ENCODE results near the gene UBE2E2.
A peak's percentile ranks its signal among the peaks of the same experiment; 100 is the strongest.

The UBE2E2 gene

GRCh38 chr3:23600167-23600871 lies 397.2 kb downstream of the UBE2E2 start:
- TF ChIP-seq TOX (CRISPR knock-in tag; IDR thresholded peaks at IDR 0.05; ENCODE audit: borderline replicate concordance) (no peak), CREB5 (CRISPR knock-in tag; IDR thresholded peaks at IDR 0.05; ENCODE audit: low read depth) (peak; percentile 66; the same call in 1 of the 2 replicates), TCF4 (CRISPR knock-in tag; IDR thresholded peaks at IDR 0.05; ENCODE audit: borderline replicate concordance) (no peak), BACH2 (CRISPR knock-in tag; IDR thresholded peaks at IDR 0.05; ENCODE audit: borderline replicate concordance) (no peak), ZFP30 (CRISPR knock-in tag; IDR thresholded peaks at IDR 0.05) (no peak), ZFP3 (CRISPR knock-in tag; IDR thresholded peaks at IDR 0.05) (no peak), ISL1 (CRISPR knock-in tag; IDR thresholded peaks at IDR 0.05) (peak; percentile 49)

GRCh38 chr3:23601091-23601822 lies 398.1 kb downstream of the UBE2E2 start:
- ATAC-seq, result peak; percentile 71
- no peak for TF ChIP-seq BACH2 (CRISPR knock-in tag; IDR thresholded peaks at IDR 0.05; ENCODE audit: borderline replicate concordance)
- TF ChIP-seq ESRRG (CRISPR knock-in tag; IDR thresholded peaks at IDR 0.05), result no peak
- TF ChIP-seq POU6F1 (CRISPR knock-in tag; IDR thresholded peaks at IDR 0.05; ENCODE audit: borderline replicate concordance, low read depth), result no peak
- peak; percentile 44; the same call in 1 of the 2 replicates for TF ChIP-seq TCF4 (CRISPR knock-in tag; IDR thresholded peaks at IDR 0.05; ENCODE audit: borderline replicate concordance)
- TF ChIP-seq ISL1 (CRISPR knock-in tag; IDR thresholded peaks at IDR 0.05), result peak; percentile 87

More at GRCh38 chr3:23600167-23600871, 397.2 kb downstream of the UBE2E2 start:
- peak; percentile 92 for ATAC-seq

- no peak for TF ChIP-seq PATZ1 (CRISPR knock-in tag; IDR thresholded peaks at IDR 0.05; ENCODE audit: borderline replicate concordance)
- TF ChIP-seq SNAI2 (CRISPR knock-in tag; IDR thresholded peaks at IDR 0.05), result no peak
- no peak for TF ChIP-seq CREB5 (CRISPR knock-in tag; IDR thresholded peaks at IDR 0.05; ENCODE audit: low read depth)
- no peak for TF ChIP-seq ZFP30 (CRISPR knock-in tag; IDR thresholded peaks at IDR 0.05)
- TF ChIP-seq RARB (CRISPR knock-in tag; IDR thresholded peaks at IDR 0.05), result no peak
- TF ChIP-seq ESRRG (CRISPR knock-in tag; IDR thresholded peaks at IDR 0.05), result no peak
- no peak for TF ChIP-seq CSDC2 (CRISPR knock-in tag; IDR thresholded peaks at IDR 0.05)
- TF ChIP-seq BACH2 (CRISPR knock-in tag; IDR thresholded peaks at IDR 0.05; ENCODE audit: borderline replicate concordance), result no peak
- no peak for TF ChIP-seq CSRNP3 (CRISPR knock-in tag; IDR thresholded peaks at IDR 0.05)
- no peak for TF ChIP-seq ZNF70 (CRISPR knock-in tag; IDR thresholded peaks at IDR 0.05)
- no peak for ATAC-seq
These were observed 399.8 kb downstream of the UBE2E2 start for GRCh38 chr3:23602971-23603370.

- peak; percentile 67 for TF ChIP-seq ISL1 (CRISPR knock-in tag; IDR thresholded peaks at IDR 0.05)
- no peak for TF ChIP-seq ESRRG (CRISPR knock-in tag; IDR thresholded peaks at IDR 0.05)
- TF ChIP-seq SNAI2 (CRISPR knock-in tag; IDR thresholded peaks at IDR 0.05), result no peak
- peak; percentile 59 for ATAC-seq
These were observed 404.2 kb downstream of the UBE2E2 start for GRCh38 chr3:23607184-23607847.
